ENCODE results near the gene KCNK3.

GRCh38 chr2:26646986-26647672 lies 45.4 kb upstream of the KCNK3 start:
- TF ChIP-seq CTCF (conservative IDR thresholded peaks at IDR 0.05; ENCODE audit: low read length), result no peak
- TF ChIP-seq EZH2phosphoT487 (IDR thresholded peaks at IDR 0.05; ENCODE audit: borderline replicate concordance, low read depth, low read length), result no peak
